GM19023 (cell line): ENCODE data around the gene KRT81.
"Not testable (repeated sequence)": the region's sequence is repeated elsewhere in the genome, so short reads cannot be mapped to it uniquely, and the experiment has no call there.

Experiments used
- ATAC-seq: cut with Tn5 transposase; IDR thresholded peaks from one replicate; pipeline ENCODE4 v1.9.1; 2021; ENCODE audit warnings: mild to moderate bottlenecking, moderate library complexity; ENCODE audit not compliant: unreplicated experiment

KRT81 gene

GRCh38 chr12:52318241-52318990 lies 27.1 kb upstream of the KRT81 start:
- no peak for ATAC-seq

DNA sequence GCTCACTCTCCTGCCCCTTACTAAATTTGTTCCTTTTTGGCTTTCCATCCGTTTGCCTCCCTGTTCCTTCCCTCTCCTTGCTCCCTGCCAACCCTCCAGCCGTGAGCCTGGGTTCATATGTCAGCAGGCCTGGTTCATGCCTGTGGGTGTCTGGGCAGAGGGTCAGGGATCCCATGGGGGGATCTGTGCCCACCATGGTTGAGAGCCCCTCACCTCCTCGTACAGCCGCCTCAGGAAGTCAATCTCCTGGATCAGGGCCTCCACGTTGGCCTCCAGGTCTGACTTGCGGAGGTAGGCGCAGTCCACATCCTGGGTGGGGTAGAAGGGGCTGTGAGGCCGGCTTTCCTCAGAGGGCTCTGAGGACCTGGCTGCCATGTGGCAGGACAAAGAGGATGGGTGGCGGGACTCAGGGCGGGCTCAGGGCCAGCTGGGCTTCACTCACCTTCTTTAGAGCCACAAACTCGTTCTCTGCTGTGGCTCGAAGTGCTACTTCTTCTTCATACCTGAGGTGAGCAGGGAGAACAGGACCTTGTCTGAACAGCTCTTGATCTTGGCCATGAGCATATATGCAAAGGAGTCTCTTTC lies 26.2 kb upstream of the KRT81 start:
- no peak for ATAC-seq

- no peak for ATAC-seq
These were observed 25.4 kb upstream of the KRT81 start for GRCh38 chr12:52316701-52317100.

- no peak for ATAC-seq
These were observed 25.0 kb upstream of the KRT81 start for GRCh38 chr12:52316290-52316689.

DNA sequence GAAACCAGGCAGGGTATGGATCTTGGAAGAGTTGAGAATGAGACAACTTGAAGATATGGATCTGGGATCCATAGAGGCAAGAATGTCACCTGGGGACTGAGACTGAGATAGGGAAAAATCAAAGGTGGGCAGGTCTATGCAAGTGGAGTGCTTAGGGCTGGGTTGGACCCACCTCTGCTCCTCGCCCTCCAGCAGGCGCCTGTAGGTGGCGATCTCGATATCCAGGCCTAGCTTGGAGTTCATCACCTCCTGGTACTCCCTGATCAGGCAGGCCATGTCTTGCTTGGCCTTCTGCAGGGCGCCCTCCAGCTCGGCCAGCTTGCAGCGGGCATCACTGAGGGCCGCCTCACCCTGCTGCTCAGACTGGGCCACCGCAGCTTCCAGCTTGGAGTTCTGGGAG lies 24.4 kb upstream of the KRT81 start:
- not testable (repeated sequence) for ATAC-seq

DNA sequence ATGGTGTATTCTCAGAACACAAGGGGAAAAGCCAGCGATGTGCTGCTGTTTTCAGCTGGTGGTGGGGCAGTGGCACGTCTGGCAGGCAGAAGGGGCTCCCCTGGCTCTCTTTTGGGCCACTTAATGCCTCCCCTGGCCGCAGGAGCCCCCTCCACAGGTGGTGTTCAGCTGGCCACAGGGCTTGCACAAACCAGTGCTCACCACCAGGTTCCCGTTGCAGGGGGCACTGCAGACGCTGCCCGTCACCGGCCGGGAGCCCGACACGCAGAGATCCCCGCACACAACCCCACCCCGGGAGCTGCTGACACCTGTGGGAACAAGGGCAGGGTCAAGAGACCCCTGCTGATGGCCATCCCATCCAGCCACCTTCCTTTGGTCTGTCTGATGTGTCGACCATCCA lies 23.2 kb upstream of the KRT81 start:
- ATAC-seq: no peak

- no peak for ATAC-seq
These were observed 22.6 kb upstream of the KRT81 start for GRCh38 chr12:52313926-52314325.

DNA sequence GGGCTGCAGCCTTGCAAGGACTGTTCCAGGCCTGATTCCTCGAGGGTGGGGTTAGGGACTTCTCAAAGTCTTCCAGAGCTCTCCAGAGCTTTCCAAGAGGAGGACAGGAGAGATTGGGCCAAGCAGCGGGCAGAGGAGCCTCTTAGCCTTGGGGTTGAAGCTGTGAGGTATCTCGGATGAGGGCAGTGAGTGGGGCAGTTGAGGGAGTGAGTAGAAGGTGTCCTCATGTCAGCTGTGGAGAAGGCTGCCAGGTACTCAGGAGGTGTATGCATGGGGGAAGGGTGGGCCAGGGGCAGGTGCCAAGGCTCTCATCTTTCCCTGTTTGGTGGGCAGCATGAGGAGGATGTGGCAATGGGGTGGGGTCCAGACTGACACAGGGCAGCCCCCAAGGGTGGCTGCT lies 22.1 kb upstream of the KRT81 start:
- no peak for ATAC-seq

- no peak for ATAC-seq
These were observed 20.8 kb upstream of the KRT81 start for GRCh38 chr12:52312086-52312485.

- no peak for ATAC-seq
These were observed 19.9 kb upstream of the KRT81 start for GRCh38 chr12:52311285-52311648.

- no peak for ATAC-seq
These were observed 19.4 kb upstream of the KRT81 start for GRCh38 chr12:52310622-52311284.

GRCh38 chr12:52308806-52309425 lies 17.6 kb upstream of the KRT81 start:
- ATAC-seq: no peak

GRCh38 chr12:52307836-52308805 lies 16.8 kb upstream of the KRT81 start:
- no peak for ATAC-seq

DNA sequence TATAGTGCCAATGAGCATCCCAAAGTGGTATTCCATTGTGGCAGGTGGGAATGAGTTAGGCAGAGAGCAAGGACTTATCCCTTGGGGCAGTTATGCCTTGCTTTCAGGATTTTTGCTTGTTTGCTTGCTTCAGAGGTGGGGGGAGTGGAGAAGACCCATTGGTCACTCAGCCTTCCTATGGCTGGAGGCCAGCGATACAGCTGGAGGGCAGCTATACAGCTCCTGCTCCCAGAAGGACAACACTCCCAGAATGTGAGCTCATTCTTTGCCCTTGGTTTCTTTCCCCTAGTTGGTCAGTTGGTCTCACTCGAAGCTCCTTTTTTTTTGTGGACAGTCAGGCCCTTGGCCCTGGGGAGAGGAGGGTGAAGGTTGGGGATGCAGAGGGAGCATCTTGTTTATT lies 15.4 kb upstream of the KRT81 start:
- no peak for ATAC-seq

GRCh38 chr12:52305921-52306705 lies 14.8 kb upstream of the KRT81 start:
- ATAC-seq: no peak

DNA sequence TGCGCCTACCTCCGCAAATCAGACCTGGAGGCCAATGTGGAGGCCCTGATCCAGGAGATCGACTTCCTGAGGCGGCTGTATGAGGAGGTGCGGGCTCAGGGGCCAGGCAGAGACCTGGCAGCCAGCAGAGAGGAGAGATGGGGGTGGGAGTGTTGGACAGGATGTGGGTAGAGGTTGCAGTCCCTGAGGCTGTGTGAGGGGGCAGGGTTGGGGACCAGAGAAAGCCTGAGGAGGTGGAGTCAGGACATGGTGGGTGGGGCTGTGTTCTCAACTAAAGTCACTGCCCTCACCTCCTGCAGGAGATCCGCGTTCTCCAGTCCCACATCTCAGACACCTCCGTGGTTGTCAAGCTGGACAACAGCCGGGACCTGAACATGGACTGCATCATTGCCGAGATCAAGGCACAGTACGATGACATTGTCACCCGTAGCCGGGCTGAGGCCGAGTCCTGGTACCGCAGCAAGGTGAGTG lies 13.6 kb upstream of the KRT81 start:
- peak; percentile 75 for ATAC-seq

- not testable (repeated sequence) for ATAC-seq
These were observed 11.0 kb upstream of the KRT81 start for GRCh38 chr12:52302242-52302914.

DNA sequence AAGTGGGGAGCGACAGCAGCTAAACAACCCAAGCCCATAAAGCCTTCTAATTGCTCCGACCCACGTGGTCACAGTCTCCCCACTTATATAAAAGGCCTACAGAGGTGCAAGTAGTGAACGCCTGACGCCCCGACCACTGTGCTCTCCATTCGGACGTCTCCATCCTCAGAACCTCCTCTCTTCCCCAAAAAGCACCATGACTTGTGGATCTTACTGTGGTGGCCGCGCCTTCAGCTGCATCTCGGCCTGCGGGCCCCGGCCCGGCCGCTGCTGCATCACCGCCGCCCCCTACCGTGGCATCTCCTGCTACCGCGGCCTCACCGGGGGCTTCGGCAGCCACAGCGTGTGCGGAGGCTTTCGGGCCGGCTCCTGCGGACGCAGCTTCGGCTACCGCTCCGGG lies 10.4 kb upstream of the KRT81 start:
- ATAC-seq: not testable (repeated sequence)
